Kidney (tissue), 14 donors: Measurements from ENCODE around the gene PTPRM. TPM values are rescaled to one million over a fixed set of nuclear protein-coding genes. Genes with fewer than 3 reads are reported as not detected.

Source experiments
- DNase-seq, 5 donors: peaks; one replicate each; pipeline ENCODE4 v3.0.0-alpha.2; 2013 to 2020
- FAIRE-seq: peaks from 2 replicates; lab custom pipeline; 2012; peaks lifted over from hg19 to GRCh38; lab: Jason Lieb, UNC
- H3K27ac ChIP-seq, 2 donors: one replicate each; pipeline ENCODE4 v1.7.0; 2013; ENCODE audit warnings: low read depth in 2 of 2, low read length in 2 of 2, inconsistent platforms in 1 of 2
- H3K27me3 ChIP-seq: one replicate; pipeline ENCODE4 v1.7.1; 2013; ENCODE audit warnings: low read length, inconsistent platforms; ENCODE audit not compliant: control insufficient read depth, insufficient read depth
- H3K36me3 ChIP-seq, 3 donors: one replicate each; pipeline versions ENCODE4 v1.7.0 to v1.7.1; 2013; ENCODE audit warnings: low read length in 3 of 3, control low read depth in 1 of 3, inconsistent platforms in 1 of 3; ENCODE audit not compliant: insufficient read depth in 3 of 3, control insufficient read depth in 2 of 3
- H3K4me1 ChIP-seq, 3 donors: one replicate each; pipeline versions ENCODE4 v1.7.0 to v1.7.1; 2013; ENCODE audit warnings: low read length in 3 of 3, inconsistent platforms in 1 of 3, low read depth in 1 of 3; ENCODE audit not compliant: control insufficient read depth in 2 of 3, insufficient read depth in 2 of 3
- H3K4me3 ChIP-seq, 3 donors: one replicate each; pipeline versions ENCODE4 v1.7.0 to v1.8.1; 2013; ENCODE audit warnings: low read length in 3 of 3, control low read depth in 1 of 3, inconsistent platforms in 1 of 3
- H3K9ac ChIP-seq, 3 donors: one replicate each; pipeline versions ENCODE4 v1.7.0 to v1.7.1; 2013; ENCODE audit warnings: low read length in 3 of 3, control low read depth in 1 of 3, inconsistent platforms in 1 of 3
- H3K9me3 ChIP-seq, 3 donors: one replicate each; pipeline versions ENCODE4 v1.7.0 to v1.7.1; 2013; ENCODE audit warnings: low read length in 3 of 3, control low read depth in 1 of 3, inconsistent platforms in 1 of 3; ENCODE audit not compliant: control insufficient read depth in 2 of 3, insufficient read depth in 1 of 3
- CTCF ChIP-seq: IDR thresholded peaks from 3 replicates; pipeline ENCODE4 v1.5.1; 2012; ENCODE audit warnings: mild to moderate bottlenecking, moderate library complexity, borderline replicate concordance; ENCODE audit not compliant: insufficient read depth; ENCODE audit errors: extremely low read depth
- intact Hi-C: fragments of 100-400 bp; cut with DNase I; formaldehyde crosslinking; loops from one replicate; pipeline ENCODE4 v1.11.1; 2022
- polyA plus RNA-seq: library from polyadenylated mRNA; stranded (reverse); fragments of 350-450 nt; fragmentation: Illumina TruSeq; extraction: RNeasy Lipid Tissue Mini Kit (QIAGEN cat#74804); gene quantifications from one replicate; pipeline ENCODE4 v1.2.3, GENCODE V29; 2014; ENCODE audit warnings: low read depth, low replicate concordance; ENCODE audit not compliant: insufficient read depth
- total RNA-seq: library from RNA; stranded (reverse); fragmentation: NEBNext Ultra II Directional; extraction: Animal tissue kit (Norgen Biotek cat#: 25700); gene quantifications from one replicate; pipeline ENCODE4 v1.2.1, GENCODE V29; 2021
- donor health status: control.
- donor health status: control.
- donor health status: control.
- donor health status: control.
- donor health status: control.
- donor health status: DM: yes; HTN: yes; CAD: no.
- donor health status: Normal renal cell carcinoma (clear cell type).

The PTPRM gene
- total and polyA plus RNA-seq, 2 donors from 2014 or later, result 52.4 to 98.9 TPM

- Histone ChIP-seq H3K36me3 (no peaks in the 10 kb centered on the region), H3K9me3 (no peaks in the 10 kb centered on the region), H3K27me3 (no peaks in the 10 kb centered on the region), H3K27ac (no peak overlapping the region), H3K4me3 (no peak overlapping the region), H3K9ac (no peak overlapping the region), H3K4me1 (peaks cover 0 to 3% (median 0%) of the 10 kb centered on the region in 3 donors)
- no peak for TF ChIP-seq CTCF
- intact Hi-C loops, result no loop called here
- DNase-seq (no peak), FAIRE-seq (no peak)
Observed at GRCh38 chr18:7635948-7636347, 68.8 kb downstream of the PTPRM start.

DNA sequence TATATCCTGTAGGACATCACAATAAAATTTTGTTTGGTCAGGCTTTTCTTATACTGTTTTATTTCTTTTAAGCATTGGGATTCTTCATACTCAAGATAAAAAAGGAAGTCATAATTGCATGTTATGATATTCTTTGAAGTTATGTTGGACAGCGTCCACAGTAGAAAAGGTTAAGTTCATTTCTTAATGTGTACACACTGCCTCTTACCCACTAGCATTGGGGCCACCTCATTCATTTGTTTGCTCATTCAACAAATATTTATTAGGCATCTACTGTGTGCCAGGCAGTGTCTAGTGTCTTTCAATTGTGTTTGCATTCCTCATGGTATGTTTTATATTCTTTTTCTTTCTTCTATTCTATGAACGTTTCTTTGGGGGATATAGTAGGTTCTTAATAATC lies 70.2 kb downstream of the PTPRM start:
- Histone ChIP-seq H3K27ac (no peak overlapping the region), H3K27me3 (no peaks in the 10 kb centered on the region), H3K4me1 (peaks cover 0 to 10% (median 3%) of the 10 kb centered on the region in 3 donors), H3K9me3 (no peaks in the 10 kb centered on the region), H3K4me3 (no peak overlapping the region), H3K36me3 (no peaks in the 10 kb centered on the region), H3K9ac (no peak overlapping the region)
- FAIRE-seq (no peak), DNase-seq (no peak)
- TF ChIP-seq CTCF, result no peak
- intact Hi-C loops, result no loop called here

DNA sequence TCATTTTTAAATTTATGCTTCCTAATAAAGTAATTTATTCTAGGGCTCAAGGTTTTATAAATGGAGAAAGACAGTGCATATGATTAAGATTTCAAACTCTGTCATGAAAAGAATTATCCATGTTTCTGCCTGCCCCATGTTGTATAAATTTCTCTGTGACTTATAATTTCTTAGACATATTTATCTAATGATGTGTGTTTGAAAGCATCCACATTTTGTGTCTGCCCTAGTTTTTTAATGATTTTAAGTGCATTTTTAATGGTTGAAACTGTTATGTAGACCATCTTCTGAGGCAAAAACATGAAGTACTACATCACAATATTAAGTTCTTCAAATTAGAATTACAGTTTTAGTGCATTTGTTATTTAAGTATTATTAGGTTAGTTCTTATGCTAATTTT lies 71.2 kb downstream of the PTPRM start:
- Histone ChIP-seq H3K27ac (no peak overlapping the region), H3K4me3 (no peak overlapping the region), H3K36me3 (no peaks in the 10 kb centered on the region), H3K27me3 (no peaks in the 10 kb centered on the region), H3K9me3 (no peaks in the 10 kb centered on the region), H3K4me1 (peaks cover 0 to 10% (median 0%) of the 10 kb centered on the region in 3 donors), H3K9ac (no peak overlapping the region)
- DNase-seq (no peak), FAIRE-seq (no peak)
- no peak for TF ChIP-seq CTCF
- intact Hi-C loops, result no loop called here

DNA sequence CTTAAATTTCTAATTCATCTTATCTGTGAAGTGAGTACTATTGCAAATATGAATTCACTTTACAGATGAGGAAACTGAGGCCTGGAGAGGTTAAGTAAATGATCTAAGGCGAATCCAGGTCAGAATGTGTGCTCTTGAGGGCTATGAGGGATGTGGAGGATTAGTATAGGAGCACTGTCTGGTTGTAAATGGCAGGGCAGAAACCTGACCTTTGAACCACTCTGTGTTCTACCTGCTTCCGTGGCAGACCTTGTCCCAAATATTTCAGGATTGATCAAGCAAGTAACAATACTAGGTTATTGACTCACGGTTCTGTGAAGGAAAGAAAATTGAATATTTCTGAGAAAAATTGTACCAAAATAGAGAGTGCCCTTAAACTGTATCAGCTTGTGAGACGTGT lies 74.7 kb downstream of the PTPRM start:
- Histone ChIP-seq H3K4me3 (no peak overlapping the region), H3K4me1 (peaks cover 0 to 10% (median 3%) of the 10 kb centered on the region in 3 donors), H3K9ac (no peak overlapping the region), H3K36me3 (no peaks in the 10 kb centered on the region), H3K27me3 (no peaks in the 10 kb centered on the region), H3K9me3 (no peaks in the 10 kb centered on the region), H3K27ac (no peak overlapping the region)
- DNase-seq (no peak), FAIRE-seq (no peak)
- intact Hi-C loops, result no loop called here
- no peak for TF ChIP-seq CTCF
